ENCODE measurements around the gene LST1.

LST1 gene

GRCh38 chr6:31559958-31560696, 25.9 kb upstream of the LST1 start:
- no peak for TF ChIP-seq CTCF (IDR thresholded peaks at IDR 0.05; ENCODE audit: insufficient read depth, low read length, poor library complexity, severe bottlenecking)
- TF ChIP-seq EZH2phosphoT487 (conservative IDR thresholded peaks at IDR 0.05; ENCODE audit: low read length): no peak
- Histone ChIP-seq H3K4me3 (ENCODE audit: insufficient read depth, low read length, poor library complexity, severe bottlenecking) (peak overlapping the region; percentile 41), H3F3A (ENCODE audit: insufficient read depth) (peaks cover 73% of the 10 kb centered on the region), H3K9ac (ENCODE audit: low read length) (peak overlapping the region; percentile 69), H3K27me3 (ENCODE audit: low read length) (no peaks in the 10 kb centered on the region), H3K27ac (ENCODE audit: low read depth, low read length) (peak overlapping the region; percentile 94), H4K20me1 (ENCODE audit: low read depth, low read length) (no peaks in the 10 kb centered on the region), H2AFZ (ENCODE audit: low read depth, low read length, severe bottlenecking) (no peak overlapping the region), H3K9me3 (ENCODE audit: insufficient read depth, low read length) (no peaks in the 10 kb centered on the region), H3K36me3 (ENCODE audit: low read length) (no peaks in the 10 kb centered on the region), H3K4me2 (ENCODE audit: low read depth, low read length, poor library complexity, severe bottlenecking) (peak overlapping the region; percentile 77), H3K79me2 (ENCODE audit: insufficient read depth, low read length) (peaks cover 8% of the 10 kb centered on the region; the same call in 1 of the 2 replicates), H3K9me2 (replicated peaks; ENCODE audit: insufficient read depth, low read length) (no peaks in the 10 kb centered on the region)

GRCh38 chr6:31560697-31561058, 25.4 kb upstream of the LST1 start:
- Histone ChIP-seq H3K4me3 (ENCODE audit: insufficient read depth, low read length, poor library complexity, severe bottlenecking) (peak overlapping the region; percentile 0), H3K36me3 (ENCODE audit: low read length) (no peaks in the 10 kb centered on the region), H3K79me2 (ENCODE audit: insufficient read depth, low read length) (peaks cover 8% of the 10 kb centered on the region; the same call in 1 of the 2 replicates), H3K9ac (ENCODE audit: low read length) (peak overlapping the region; percentile 69), H4K20me1 (ENCODE audit: low read depth, low read length) (no peaks in the 10 kb centered on the region), H3F3A (ENCODE audit: insufficient read depth) (peaks cover 78% of the 10 kb centered on the region), H3K9me2 (replicated peaks; ENCODE audit: insufficient read depth, low read length) (no peaks in the 10 kb centered on the region), H2AFZ (ENCODE audit: low read depth, low read length, severe bottlenecking) (no peak overlapping the region), H3K27me3 (ENCODE audit: low read length) (no peaks in the 10 kb centered on the region), H3K4me2 (ENCODE audit: low read depth, low read length, poor library complexity, severe bottlenecking) (peak overlapping the region; percentile 77), H3K27ac (ENCODE audit: low read depth, low read length) (peak overlapping the region; percentile 94), H3K9me3 (ENCODE audit: insufficient read depth, low read length) (no peaks in the 10 kb centered on the region)
- TF ChIP-seq CTCF (IDR thresholded peaks at IDR 0.05; ENCODE audit: insufficient read depth, low read length, poor library complexity, severe bottlenecking) (no peak), EZH2phosphoT487 (conservative IDR thresholded peaks at IDR 0.05; ENCODE audit: low read length) (no peak)

GRCh38 chr6:31567531-31568370, 18.3 kb upstream of the LST1 start:
- Histone ChIP-seq H3F3A (ENCODE audit: insufficient read depth) (peaks cover 72% of the 10 kb centered on the region), H3K27me3 (ENCODE audit: low read length) (no peaks in the 10 kb centered on the region), H3K9me3 (ENCODE audit: insufficient read depth, low read length) (no peaks in the 10 kb centered on the region), H3K9ac (ENCODE audit: low read length) (peak overlapping the region; percentile 84), H3K79me2 (ENCODE audit: insufficient read depth, low read length) (peaks cover 51% of the 10 kb centered on the region), H3K4me3 (ENCODE audit: insufficient read depth, low read length, poor library complexity, severe bottlenecking) (no peak overlapping the region), H2AFZ (ENCODE audit: low read depth, low read length, severe bottlenecking) (no peak overlapping the region), H3K36me3 (ENCODE audit: low read length) (no peaks in the 10 kb centered on the region), H3K27ac (ENCODE audit: low read depth, low read length) (peak overlapping the region; percentile 92), H3K4me2 (ENCODE audit: low read depth, low read length, poor library complexity, severe bottlenecking) (peak overlapping the region; percentile 86), H3K9me2 (replicated peaks; ENCODE audit: insufficient read depth, low read length) (no peaks in the 10 kb centered on the region), H4K20me1 (ENCODE audit: low read depth, low read length) (no peaks in the 10 kb centered on the region)
- TF ChIP-seq EZH2phosphoT487 (conservative IDR thresholded peaks at IDR 0.05; ENCODE audit: low read length) (no peak), CTCF (IDR thresholded peaks at IDR 0.05; ENCODE audit: insufficient read depth, low read length, poor library complexity, severe bottlenecking) (no peak)
